OCI-LY7 (cell line): ENCODE measurements around the gene SNAPC5. TPM values are rescaled to one million over a fixed set of nuclear protein-coding genes. Genes with fewer than 3 reads are reported as not detected.

Experiments used
- BruUV-seq: library from RNA; stranded (reverse); fragments of 400-500 nt; replicated peaks from 2 replicates; lab custom pipeline; 2021; lab: Mats Ljungman, UMichigan
- CTCF ChIA-PET: fragments of 300-600 bp; sonication (Branson Sonifier 250); formaldehyde crosslinking; loops from one replicate; lab custom pipeline; 2022; ENCODE audit warnings: antibody characterized with exemption; ENCODE audit not compliant: unreplicated experiment; lab: Charles Lee
- POLR2A ChIA-PET: fragments of 300-600 bp; sonication (Branson Sonifier 250); formaldehyde crosslinking; loops from one replicate; lab custom pipeline; 2022; ENCODE audit warnings: antibody characterized with exemption; lab: Charles Lee
- DNase-seq: peaks from one replicate; pipeline ENCODE4 v3.0.0-alpha.2; 2015; ENCODE audit warnings: low spot score
- H2AFZ ChIP-seq: fragments of 200-600 bp; sonication (generic), shearing (Covaris generic); 2 replicates; pipeline ENCODE4 v1.6.1; 2014; ENCODE audit warnings: mild to moderate bottlenecking, antibody characterized with exemption, low read length, moderate library complexity
- H3K27ac ChIP-seq: fragments of 200-600 bp; sonication (generic); 2 replicates; pipeline ENCODE4 v1.5.1; 2014; ENCODE audit warnings: mixed run types, low read depth, mild to moderate bottlenecking, moderate library complexity, low read length, inconsistent platforms; ENCODE audit not compliant: poor library complexity, severe bottlenecking
- H3K36me3 ChIP-seq: fragments of 200-600 bp; sonication (generic); 2 replicates; pipeline ENCODE4 v1.6.1; 2014; ENCODE audit warnings: mild to moderate bottlenecking, antibody characterized with exemption, low read length, moderate library complexity, mixed read lengths; ENCODE audit not compliant: insufficient read depth
- H3K4me1 ChIP-seq: fragments of 200-600 bp; sonication (generic); 2 replicates; pipeline ENCODE4 v1.5.1; 2014; ENCODE audit warnings: mild to moderate bottlenecking, low read length; ENCODE audit not compliant: insufficient read depth, poor library complexity, severe bottlenecking
- H3K4me2 ChIP-seq: fragments of 200-600 bp; sonication (generic); 2 replicates; pipeline ENCODE4 v1.6.1; 2014; ENCODE audit warnings: mild to moderate bottlenecking, low read length
- H3K4me3 ChIP-seq: fragments of 200-600 bp; sonication (generic); 2 replicates; pipeline ENCODE4 v1.5.1; 2014; ENCODE audit warnings: mild to moderate bottlenecking, low read depth, low read length; ENCODE audit not compliant: poor library complexity, severe bottlenecking
- H3K79me2 ChIP-seq: fragments of 200-600 bp; sonication (generic); 2 replicates; pipeline ENCODE4 v1.6.1; 2016; ENCODE audit warnings: low read depth, mild to moderate bottlenecking, low read length, moderate library complexity, mixed read lengths; ENCODE audit not compliant: insufficient read depth
- H3K9me2 ChIP-seq: fragments of 200-600 bp; sonication (generic); 2 replicates; pipeline ENCODE4 v1.6.1; 2016; ENCODE audit warnings: mild to moderate bottlenecking, low read length, mixed read lengths; ENCODE audit not compliant: insufficient read depth
- H3K9me3 ChIP-seq: fragments of 200-600 bp; sonication (generic); 2 replicates; pipeline ENCODE4 v1.6.1; 2014; ENCODE audit warnings: mild to moderate bottlenecking, mixed run types, low read length, mixed read lengths
- H4K20me1 ChIP-seq: fragments of 200-600 bp; sonication (generic); 2 replicates; pipeline ENCODE4 v1.6.1; 2014; ENCODE audit warnings: mild to moderate bottlenecking, antibody characterized with exemption, low read length, moderate library complexity, mixed read lengths; ENCODE audit not compliant: insufficient read depth
- EZH2phosphoT487 ChIP-seq: fragments of 200-600 bp; sonication (generic); IDR thresholded peaks from 2 replicates; pipeline ENCODE4 v1.6.1; 2018; ENCODE audit warnings: low read depth, borderline replicate concordance, mild to moderate bottlenecking, mixed run types, antibody characterized with exemption, low read length, moderate library complexity, mixed read lengths
- intact Hi-C: fragments of 100-400 bp; cut with micrococcal nuclease; formaldehyde crosslinking; loops from one replicate; pipeline ENCODE4 v1.10.0; 2022; ENCODE audit not compliant: unreplicated experiment
- total RNA-seq, 2 experiments: library from RNA; depleted of rRNA in 1 of 2; stranded (reverse); fragments of >200 nt in 1 of 2; shearing (Covaris generic) in 1 of 2; gene quantifications; 2 replicates each; pipeline ENCODE4 v1.2.3, GENCODE V29; 2014 to 2022
- TF ChIP-seq, protein P1 (sequence below): fragments of 200-600 bp; sonication (generic); conservative IDR thresholded peaks from 2 replicates; pipeline ENCODE4 v1.5.1; 2014; ENCODE audit warnings: mild to moderate bottlenecking, antibody characterized with exemption, low read length, moderate library complexity, mixed read lengths

SNAPC5 gene
- total RNA-seq, 2 experiments from 2014 or later, result 26.5 to 30.7 TPM

DNA sequence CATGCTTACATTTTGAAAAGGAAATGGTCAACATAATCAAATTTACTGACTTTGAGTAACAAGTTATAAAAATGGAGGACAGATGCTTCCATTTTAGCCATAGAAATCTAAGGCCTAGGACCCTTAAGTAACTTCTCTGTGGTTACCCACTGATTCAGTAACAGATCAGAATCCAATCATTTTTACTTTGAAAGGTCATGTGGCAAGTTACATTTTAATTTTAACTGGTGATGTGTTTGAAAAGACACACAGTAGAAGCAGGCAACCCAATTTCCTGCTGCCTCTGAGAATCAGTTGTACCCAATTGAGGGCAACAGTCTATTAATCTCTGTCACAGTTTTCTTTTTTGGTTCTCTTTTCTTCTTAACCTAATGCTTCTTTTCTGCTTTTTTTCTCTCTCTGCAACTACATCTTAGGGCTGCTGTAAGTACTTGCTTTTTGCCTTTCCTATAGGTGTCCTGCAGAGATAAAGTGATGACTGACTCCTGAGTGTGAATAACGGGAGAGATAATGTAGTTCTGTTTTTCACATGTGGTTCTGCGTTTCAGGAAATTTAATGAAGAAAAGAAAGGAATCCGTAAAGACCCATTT is 10.8 kb upstream of the SNAPC5 start:
- Histone ChIP-seq H3K9me2 (no peaks in the 10 kb centered on the region), H3K36me3 (peaks cover 57% of the 10 kb centered on the region), H3K9me3 (no peaks in the 10 kb centered on the region), H3K4me2 (peak overlapping the region; percentile 41), H3K27ac (peak overlapping the region; percentile 47), H4K20me1 (peaks cover 9% of the 10 kb centered on the region), H3K4me3 (no peak overlapping the region), H3K4me1 (peaks cover 19% of the 10 kb centered on the region), H3K79me2 (peaks cover 60% of the 10 kb centered on the region), H2AFZ (no peak overlapping the region)
- POLR2A ChIA-PET, result no interaction called here
- no TSS peak for BruUV-seq
- TF ChIP-seq EZH2phosphoT487, result no peak
- TF ChIP-seq, protein P1, sequence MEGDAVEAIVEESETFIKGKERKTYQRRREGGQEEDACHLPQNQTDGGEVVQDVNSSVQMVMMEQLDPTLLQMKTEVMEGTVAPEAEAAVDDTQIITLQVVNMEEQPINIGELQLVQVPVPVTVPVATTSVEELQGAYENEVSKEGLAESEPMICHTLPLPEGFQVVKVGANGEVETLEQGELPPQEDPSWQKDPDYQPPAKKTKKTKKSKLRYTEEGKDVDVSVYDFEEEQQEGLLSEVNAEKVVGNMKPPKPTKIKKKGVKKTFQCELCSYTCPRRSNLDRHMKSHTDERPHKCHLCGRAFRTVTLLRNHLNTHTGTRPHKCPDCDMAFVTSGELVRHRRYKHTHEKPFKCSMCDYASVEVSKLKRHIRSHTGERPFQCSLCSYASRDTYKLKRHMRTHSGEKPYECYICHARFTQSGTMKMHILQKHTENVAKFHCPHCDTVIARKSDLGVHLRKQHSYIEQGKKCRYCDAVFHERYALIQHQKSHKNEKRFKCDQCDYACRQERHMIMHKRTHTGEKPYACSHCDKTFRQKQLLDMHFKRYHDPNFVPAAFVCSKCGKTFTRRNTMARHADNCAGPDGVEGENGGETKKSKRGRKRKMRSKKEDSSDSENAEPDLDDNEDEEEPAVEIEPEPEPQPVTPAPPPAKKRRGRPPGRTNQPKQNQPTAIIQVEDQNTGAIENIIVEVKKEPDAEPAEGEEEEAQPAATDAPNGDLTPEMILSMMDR, result no peak
- intact Hi-C loops, result loop anchor here (10.0 kb wide), 3 partner anchors 196 to 1016 kb away; partner anchors contain the start of genes C15orf61 and SMAD6
- CTCF ChIA-PET, result no interaction called here
- DNase-seq, result peak; percentile 34

- Histone ChIP-seq H2AFZ (peak overlapping the region; percentile 86; the same call in 1 of the 2 replicates), H3K9me3 (no peaks in the 10 kb centered on the region), H3K27ac (peak overlapping the region; percentile 85), H3K36me3 (peaks cover 59% of the 10 kb centered on the region), H3K4me2 (peak overlapping the region; percentile 78), H3K9me2 (no peaks in the 10 kb centered on the region), H3K79me2 (peaks cover 85% of the 10 kb centered on the region), H3K4me3 (peak overlapping the region; percentile 100), H4K20me1 (peaks cover 34% of the 10 kb centered on the region), H3K4me1 (peaks cover 43% of the 10 kb centered on the region)
- ChIA-PET POLR2A (interaction anchor here (0.8 to 1.2 kb wide), 3 partner anchors 10 to 478 kb away, joined by 3 to 5 read pairs (median 4); no protein-coding TSS in a partner anchor), CTCF (interaction anchor here (1.0 kb wide), 1 partner anchor 9 kb away, joined by 4 read pairs; no protein-coding TSS in a partner anchor)
- no peak for TF ChIP-seq EZH2phosphoT487
- TF ChIP-seq, protein P1, result no peak
- DNase-seq, result no peak
- intact Hi-C loops, result loop anchor here (10.0 kb wide), 3 partner anchors 199 to 1019 kb away; partner anchors contain the start of genes C15orf61 and SMAD6
- no TSS peak for BruUV-seq
Measured at GRCh38 chr15:66505818-66506217, 8.3 kb upstream of the SNAPC5 start.
